Measurements from ENCODE around the gene MEN1.

DNA sequence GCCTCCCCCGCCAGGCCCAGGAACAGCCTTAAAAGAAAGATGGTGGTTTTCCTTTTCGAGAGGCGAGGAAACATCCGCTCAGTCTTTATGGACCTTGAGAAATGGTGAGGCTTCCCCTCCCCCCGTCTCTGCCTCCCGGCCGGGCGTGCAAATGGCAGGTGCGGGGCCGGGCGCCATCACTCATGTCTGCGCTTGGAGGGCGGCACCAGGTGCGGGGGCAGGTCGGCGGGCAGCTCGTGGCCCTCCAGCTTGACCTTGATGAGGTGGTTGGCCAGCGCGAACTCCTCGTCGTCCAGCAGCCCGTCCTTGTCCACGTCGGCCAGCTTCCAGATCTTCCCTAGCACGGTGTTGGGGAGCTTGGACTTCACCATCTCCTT, 43.8 kb upstream of the MEN1 start:
- TF ChIP-seq, protein P1, sequence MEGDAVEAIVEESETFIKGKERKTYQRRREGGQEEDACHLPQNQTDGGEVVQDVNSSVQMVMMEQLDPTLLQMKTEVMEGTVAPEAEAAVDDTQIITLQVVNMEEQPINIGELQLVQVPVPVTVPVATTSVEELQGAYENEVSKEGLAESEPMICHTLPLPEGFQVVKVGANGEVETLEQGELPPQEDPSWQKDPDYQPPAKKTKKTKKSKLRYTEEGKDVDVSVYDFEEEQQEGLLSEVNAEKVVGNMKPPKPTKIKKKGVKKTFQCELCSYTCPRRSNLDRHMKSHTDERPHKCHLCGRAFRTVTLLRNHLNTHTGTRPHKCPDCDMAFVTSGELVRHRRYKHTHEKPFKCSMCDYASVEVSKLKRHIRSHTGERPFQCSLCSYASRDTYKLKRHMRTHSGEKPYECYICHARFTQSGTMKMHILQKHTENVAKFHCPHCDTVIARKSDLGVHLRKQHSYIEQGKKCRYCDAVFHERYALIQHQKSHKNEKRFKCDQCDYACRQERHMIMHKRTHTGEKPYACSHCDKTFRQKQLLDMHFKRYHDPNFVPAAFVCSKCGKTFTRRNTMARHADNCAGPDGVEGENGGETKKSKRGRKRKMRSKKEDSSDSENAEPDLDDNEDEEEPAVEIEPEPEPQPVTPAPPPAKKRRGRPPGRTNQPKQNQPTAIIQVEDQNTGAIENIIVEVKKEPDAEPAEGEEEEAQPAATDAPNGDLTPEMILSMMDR (IDR thresholded peaks at IDR 0.05) = no peak
- no peak for TF ChIP-seq ZFX (IDR thresholded peaks at IDR 0.05; ENCODE audit: borderline replicate concordance)
